NCI-H460 (cell line): ENCODE measurements around the gene CHERP. TPM values are rescaled to one million over a fixed set of nuclear protein-coding genes. Genes with fewer than 3 reads are reported as not detected.
"Not testable (repeated sequence)": the region's sequence is repeated elsewhere in the genome, so short reads cannot be mapped to it uniquely, and the experiment has no call there.

Experiments
- DNase-seq: peaks from one replicate; pipeline ENCODE4 v3.0.0-alpha.2; 2016; ENCODE audit warnings: low read depth; ENCODE audit errors: extremely low read depth
- total RNA-seq: library from RNA; depleted of rRNA; stranded (reverse); fragments of >200 nt; shearing (Covaris generic); gene quantifications from 2 replicates; pipeline ENCODE4 v1.2.3, GENCODE V29; 2014

The CHERP gene
- total RNA-seq, 1 experiment from 2014 or later, result 5.9 TPM

DNA sequence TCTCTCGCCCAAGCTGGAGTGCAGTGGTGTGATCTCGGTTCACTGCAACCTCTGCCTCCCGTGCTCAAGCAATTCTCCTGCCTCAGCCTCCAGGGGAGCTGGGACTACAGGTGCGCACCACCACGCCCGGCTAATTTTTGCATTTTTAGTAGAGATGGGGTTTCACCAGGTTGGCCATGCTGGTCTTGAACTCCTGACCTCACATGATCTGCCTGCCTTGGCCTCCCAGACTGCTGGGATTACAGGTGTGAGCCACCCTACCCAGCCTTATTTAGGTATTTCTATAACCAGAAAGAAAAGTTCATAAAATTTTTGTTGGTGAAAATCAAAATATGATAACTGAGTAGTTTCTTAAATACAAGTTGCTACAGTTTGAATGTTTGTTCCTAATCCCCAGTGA is 1.5 kb upstream of the CHERP start:
- DNase-seq, result not testable (repeated sequence)

DNA sequence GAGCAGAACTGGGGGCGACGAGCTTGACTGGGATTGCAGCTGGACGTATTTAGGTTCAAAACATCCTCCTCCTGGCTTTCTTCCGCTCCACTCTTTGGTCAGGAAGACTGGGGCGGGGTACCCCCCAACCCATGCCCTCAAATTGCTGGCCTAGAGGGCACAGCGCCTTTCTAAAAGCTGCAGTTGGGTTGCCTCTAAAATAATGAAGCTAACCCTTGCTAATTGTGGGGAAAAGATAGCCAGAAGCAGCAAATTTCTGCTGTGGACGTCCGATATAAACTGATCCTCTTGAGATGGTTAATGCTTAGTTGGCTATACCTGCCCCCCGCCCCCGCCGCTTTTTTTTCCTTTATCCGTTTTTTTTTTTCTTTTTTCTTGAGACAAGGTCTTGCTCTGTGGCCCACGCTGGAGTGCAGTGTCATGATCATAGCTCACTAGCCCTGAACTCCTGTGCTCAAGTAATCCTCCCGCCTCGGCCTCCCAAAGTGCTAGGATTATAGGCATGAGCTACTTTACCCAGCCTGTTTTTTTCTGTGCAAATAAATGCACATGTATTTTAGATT is 754 bp upstream of the CHERP start:
- no peak for DNase-seq

DNA sequence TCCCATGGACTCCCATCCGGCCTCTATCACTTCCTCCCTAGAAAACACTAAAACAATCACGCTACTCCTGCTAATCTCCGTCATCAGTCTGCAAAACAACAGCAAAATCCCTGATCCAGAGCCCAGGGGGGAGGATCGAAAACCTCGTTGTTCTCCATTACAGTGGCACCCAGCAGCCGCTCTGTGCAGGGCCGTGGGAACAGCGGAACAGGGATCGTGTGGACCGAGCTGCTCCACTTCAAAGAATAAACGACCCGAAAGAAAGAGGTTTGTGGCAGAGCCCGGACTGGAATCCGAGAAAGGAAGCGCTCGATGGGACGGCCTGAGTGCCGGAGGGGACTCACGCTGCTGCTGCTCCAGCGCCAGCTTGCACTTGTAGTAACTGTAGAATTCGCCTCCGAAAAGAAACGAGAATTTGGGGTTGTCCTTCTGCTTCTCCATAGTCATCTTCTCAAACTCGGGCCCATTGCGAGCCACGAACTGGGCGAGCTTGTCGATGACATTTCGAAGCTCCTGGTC is 652 bp downstream of the CHERP start:
- no peak for DNase-seq

DNA sequence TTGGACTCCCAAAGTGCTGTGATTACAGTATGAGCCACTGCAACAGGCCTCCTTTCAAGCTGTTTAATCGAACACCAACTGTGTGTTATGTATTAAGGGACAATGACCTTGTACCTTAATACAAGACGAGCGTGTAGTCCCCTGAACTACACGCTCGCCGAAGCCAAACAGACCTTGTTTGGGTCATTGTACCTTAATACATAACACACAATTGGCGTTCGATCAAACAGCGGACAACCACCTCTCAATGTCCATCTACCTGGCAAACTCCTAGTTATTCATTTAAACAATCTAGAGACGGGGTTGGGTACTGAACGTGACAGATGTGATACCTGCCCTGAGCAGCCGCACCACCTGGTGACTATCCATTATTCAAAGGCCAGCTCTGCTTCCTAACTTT is 1.3 kb downstream of the CHERP start:
- no peak for DNase-seq

DNA sequence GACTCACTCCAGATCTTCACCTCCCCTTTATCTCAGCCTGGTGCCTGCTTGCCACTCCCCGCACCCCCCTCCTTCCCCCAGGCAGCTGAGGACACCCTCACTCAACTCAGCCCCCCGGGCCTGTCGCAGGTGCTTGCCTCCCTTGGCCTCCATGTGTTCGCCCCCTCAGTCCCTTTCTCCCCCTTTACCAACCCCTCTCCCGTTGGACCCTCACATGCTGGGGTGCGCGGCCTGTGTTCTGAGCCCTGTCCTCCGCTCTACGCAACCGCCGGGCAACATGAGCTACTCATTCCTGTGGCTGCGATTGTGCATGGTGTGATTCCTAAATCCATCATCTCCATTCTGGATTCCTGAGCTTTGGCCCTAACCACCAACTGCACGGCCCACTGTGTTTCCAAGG is 5.1 kb downstream of the CHERP start:
- DNase-seq, result no peak

DNA sequence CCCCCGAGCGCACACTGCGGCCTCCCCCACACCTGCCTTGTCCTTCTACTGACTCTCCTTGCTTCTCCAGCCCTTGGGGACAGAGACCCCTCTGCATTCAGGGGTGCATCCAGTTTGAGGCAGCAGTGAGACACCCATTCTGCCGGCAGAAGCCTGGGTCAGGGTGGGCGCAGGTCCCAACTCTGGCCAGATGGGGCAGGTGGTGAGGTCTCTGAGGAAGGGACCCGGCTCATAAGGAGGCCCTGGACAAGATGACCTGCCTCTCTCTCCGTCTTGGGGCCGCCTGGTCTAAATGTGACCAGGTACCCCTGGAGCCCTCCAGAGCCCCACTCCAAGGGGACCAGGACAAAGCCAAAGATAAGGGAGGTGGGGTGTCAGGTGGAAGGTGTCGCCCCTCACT is 6.1 kb downstream of the CHERP start:
- no peak for DNase-seq

DNA sequence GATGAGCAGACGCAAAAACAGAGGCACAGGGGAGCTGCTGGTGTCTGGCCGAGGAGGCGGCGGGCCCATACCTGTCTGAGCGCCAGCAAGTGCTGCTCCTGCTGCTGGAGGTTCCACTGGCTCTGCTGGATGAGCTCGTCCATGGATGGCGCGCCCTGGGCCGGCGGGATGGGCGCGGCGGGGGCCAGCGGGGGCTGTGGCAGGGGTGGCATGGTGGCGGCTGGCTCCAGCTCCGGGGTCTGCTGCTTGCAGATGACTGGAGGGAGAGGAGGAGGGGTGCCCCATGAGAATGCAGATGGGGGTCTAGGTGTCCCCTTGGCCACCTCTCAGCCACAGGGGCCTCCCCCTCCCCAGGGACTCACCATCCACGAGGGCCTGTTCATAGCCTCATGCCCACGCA is 6.9 kb downstream of the CHERP start:
- no peak for DNase-seq

DNA sequence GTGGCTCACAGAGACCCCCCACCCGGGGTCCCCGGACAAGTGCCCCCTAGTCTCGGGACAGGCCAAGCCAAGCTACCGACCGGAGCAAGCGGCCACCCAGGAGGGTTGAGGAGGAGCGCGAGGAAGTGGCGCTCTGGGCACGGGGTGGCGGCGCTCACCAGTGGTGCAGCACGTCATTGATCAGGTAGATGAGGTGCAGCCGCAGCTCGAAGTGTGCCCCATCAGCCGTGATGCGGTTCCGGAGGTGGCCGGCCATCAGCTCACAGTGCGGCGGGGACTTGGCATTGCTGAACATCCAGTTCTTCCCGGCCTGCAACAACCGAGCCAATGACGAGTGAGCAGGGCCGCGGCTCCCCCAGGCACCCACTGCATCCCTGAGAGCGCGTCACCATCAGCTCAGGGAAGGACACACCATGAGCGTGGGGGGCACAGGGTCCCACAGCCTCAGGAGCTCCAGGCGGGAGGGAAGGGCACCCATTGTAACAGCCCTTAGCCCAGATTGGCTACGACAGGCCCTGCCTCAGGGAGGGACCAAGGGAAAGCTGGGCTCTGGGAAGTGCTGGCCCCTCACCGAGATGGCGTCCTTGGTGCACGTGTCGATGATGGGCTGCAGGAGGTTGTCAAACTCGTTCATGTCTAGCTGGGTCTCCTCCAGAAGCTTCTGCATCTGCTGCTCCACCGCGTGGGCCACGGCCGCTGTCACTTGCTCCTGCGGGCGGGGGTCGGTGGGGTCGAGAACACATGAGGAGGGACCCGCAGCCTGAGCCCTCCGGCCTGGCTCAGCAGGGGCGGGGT is 9.6 kb downstream of the CHERP start:
- no peak for DNase-seq

DNA sequence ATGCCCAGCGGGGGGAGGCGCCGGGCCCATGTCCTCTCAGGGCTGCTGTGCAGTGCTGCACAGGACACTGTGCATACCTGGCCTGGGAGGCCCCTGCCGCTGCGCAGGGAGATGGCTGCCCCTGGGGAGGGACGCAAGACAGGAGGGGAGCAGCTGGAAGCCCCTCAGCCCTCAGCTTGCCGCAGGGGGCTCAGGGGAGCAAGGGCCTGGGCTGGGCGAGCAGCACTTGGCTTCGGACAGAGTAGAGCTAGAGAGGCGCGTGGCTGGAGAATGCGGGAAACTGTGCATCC is 10.9 kb downstream of the CHERP start:
- no peak for DNase-seq

DNA sequence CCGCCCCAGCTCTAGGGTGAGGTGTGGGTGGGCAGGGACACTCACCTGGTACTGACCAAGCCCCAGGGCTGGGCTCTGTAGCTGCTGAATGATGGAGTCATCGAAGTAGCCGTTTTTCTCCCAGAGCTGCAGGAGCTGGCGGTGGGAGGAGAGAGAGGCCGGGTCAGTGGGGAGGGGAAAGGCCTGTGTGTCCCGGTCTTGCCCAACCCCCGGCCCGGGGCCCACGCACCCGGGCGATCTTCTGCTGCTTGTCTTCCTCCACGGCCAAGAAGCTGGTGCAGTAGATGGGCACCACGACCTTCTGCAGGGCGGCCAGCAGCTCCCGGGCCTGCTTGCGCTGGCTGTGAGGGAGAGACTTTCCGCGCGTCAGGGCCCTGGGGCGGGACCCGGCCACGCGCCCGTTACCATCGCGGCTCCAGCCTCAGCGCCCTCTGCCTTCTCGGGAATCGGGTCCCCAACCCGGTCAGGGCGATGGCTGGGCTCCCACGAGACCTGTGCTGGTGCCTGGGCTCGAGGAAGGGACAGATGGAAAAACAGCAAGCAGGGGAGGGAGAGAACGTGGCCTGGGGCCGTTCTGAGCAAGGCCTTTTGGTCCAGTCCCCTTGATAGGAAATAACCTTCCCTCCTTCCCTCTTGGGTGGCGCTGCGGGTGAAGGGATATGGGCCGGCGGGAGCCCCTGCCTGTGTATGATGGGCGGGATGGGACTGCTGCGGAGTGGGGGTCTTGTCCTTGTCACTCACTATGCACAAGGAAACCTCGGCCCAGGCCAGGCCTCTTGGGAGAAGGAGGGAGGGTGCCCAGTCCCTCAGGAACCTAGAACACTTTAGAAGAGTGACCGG is 11.5 kb downstream of the CHERP start:
- DNase-seq, result no peak

DNA sequence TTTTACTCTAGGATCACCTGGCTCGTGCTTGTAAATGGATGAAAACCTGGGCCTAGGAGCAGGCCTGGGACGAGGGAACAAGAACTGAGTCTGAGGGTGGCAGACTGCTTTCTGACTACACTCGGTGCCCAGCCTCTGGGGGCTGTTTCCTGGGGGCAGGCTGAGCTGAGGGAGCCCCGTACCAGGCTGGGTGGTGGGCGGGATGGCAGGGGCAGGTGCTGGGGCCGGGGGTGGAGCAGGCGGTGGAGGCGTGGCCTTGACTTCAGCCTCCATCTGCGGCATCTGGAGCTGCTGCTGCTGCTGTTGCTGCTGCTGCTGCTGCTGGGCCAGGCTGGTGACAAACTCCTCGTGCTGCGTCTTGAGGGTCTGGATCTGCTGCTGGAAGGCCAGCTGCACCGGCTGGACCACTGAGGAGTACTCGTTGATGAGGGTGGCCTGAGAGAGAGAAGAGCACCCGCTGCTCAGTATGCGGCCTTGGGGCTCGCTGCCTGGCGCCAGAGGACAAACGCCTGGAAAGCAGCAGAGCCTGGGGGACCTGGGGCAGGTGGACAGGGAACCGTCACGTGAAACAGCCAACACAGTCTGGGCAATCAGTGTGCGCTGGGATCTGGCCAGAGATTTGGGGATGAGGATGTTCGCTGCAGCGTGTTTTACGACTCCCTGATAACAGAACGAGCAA is 12.6 kb downstream of the CHERP start:
- DNase-seq, result no peak

DNA sequence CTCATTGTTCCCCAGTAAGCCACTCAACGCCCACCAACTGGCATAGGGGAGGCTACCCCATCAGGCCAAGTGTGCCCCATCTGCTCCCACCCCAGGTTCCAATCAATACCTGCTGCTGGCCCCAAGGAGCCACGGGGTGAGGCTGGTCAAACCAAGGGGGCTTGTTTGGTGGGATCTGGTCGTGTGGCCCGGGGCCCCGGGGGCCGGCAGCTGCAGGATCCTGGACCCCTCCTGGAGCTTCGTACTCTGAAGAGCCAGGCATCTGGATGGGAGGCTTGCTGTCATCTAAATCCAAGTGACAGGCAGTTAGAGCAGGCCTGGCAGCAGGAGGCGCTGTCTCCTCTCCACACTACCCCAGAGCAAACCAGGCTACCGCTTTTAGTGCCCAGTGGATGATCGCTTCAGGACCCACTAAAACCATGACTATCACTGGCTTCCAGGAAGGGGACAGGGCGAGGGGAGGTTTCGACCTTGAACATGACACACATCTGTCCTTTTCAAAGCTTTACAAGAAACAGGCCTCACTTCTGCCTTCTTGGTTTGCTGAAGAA is 14.2 kb downstream of the CHERP start:
- DNase-seq, result no peak

DNA sequence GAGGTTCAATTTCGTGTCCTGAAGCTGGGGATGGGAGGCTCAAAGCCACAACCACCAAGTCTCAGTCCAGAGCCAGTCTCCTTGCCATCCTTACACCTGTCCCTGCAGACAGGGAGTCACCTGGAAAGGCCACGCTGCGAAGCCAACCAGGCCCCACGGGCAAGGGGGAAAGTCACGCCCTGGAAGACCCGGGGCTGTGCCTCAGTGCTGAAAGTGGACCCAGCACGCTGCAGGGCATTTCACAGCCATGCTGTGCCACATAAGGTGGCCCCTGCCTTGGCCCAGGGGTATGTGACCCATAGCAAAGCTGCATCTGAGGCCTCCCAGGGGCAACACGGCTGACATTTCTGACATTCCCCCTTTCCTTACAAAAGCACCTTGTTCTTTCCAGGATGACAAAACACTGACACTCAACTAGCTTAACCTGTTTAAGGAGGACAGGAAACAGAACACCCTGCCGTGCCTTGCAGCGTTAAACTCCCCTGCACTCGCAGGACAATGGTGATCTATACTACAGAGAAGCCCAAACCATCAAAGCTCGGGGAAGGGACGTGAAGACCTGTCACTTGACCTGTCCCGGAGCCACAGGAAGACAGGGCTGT is 14.8 kb downstream of the CHERP start:
- no peak for DNase-seq

DNA sequence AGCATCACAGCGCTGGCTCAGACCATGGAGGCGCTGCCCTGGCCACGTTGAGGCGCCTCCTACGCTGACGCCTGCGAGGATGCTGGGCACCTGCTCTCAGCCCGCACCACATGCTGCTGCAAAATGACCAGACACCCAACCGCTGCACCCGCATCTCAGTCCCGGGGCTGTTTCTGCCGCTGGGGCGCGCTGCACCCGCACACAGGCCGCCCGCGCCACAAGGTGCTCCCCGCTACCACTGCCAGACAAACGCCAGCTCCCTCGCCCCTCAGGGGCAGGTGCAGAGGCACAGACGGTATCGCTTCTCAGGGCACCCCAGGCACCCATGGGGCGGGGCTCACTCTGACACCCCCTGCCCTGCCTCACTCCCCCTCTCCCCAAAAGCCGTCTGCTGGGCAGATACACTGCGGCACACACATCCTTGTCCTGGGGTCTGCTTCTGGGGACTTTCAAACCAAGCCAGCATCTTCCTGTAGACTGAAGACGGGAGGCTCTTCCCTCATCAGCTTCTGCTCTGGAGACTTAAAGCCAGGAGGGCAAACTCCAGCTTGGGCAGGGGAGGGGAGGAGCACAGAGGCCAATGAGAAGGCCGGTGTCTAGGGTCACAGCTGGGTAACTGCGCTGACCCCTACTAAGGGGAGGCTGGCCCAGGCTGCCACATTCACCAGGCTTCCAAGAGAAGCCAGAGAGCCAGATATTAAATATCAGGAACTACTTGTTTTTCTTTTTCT is 16.3 kb downstream of the CHERP start:
- DNase-seq, result no peak

DNA sequence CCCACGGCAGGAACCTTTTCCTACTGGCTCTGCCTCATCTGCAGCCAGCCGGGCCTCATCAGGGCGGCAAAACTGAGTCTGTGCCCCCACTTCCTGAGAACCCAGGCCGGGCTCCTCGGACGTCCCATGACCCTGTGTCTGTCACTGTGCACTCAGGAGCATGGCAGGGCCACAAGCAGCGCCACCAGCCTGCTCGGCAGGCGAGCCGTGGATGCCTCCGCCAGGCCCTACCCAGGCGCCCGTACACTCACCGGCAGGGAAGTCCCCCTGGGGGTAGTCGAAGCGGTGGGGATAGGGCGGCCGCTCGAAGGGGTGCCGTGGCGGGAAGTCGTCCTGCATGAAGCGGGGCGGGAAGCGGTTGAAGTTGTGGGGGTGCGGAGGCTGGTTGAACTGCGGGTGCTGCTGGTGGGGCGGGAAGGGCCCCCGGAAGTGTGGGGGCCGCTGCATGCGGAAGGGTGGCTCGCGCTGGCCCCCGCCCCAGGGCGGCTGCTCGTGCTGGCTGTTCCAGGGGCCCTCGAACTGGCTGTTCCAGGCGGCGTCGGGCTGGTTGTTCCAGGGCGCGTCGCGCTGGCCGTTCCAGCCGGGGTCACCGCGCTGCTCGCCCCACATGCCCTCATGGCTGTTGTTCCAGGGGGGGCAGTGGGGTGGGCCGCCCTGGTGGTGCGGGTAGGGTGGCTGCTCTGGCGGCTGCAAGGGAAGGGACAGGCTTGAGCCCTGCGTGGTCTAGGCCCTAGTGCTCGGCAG is 17.1 kb downstream of the CHERP start:
- DNase-seq, result no peak

DNA sequence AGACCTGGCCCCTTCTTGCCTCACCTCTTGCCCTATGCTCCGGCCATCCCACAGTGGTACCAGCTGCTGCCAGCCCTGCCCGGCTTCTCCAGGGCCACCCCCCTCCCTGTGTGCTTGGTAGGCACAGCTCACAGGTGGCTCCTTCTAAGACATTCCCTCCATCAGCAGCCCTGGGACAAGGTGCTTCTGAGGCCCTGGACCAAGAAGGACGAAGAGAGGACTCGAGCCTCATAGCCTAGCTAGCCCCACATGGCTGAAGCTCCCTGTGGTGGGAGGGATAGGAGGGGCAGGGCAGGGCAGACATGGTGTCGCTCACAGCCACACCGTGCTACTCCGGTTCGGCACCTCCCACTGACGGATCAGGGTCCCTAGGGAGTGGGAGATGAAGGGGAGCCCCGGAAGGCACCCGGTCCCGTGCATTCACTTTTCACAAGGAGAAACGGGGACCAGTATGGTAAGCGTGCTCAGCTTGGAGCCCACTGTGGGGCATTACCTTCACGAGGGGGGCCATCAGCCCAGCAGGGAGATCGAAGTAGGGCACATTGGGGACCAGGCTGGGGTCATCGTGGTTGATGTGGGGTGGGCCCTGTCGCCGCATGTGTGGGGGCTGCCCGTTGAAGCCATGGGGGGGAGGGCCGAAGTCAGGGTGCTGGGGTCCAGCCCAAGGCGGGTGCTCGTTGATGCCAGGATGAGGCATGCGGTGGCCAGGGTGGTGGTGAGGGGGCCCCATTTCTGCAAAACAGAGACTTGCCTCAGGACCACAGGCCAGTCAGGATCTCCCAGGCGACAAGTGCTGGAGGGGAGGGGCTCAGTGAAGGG is 19.5 kb downstream of the CHERP start:
- no peak for DNase-seq

DNA sequence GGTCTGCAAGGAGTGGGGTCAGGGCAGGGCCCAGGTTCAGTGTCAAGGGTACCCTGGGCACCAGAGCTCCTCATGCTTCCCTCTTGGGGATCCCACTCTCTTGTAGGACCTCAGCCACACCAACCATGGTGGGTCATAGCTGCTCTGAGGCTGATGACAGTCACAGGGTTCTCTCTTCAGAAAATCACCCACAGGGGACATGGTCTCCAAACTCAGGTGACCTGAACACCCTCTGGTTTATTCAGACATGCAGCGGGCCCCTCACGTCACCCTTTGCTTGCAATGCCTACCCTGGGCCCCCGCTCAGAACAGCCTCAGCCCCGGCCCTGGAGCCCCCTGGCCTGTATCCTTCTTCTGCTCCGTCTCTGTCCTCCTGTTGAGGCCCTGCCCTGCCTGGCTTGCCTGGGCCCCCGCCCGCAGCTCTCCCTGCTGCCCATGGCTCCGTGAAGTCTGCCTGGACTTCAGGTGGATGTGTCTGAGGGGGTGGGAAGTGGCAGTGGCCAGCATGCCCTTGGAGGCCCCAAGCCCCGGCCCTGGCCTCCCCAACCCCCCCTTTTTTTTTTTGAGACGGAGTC is 20.4 kb downstream of the CHERP start:
- DNase-seq, result no peak
